Ishikawa (cell line): Measurements from ENCODE around the gene RAB32.

Experiments used
- CEBPB ChIP-seq: IDR thresholded peaks from 2 replicates; pipeline ENCODE4 v1.6.1; 2012
- CREB1 ChIP-seq: IDR thresholded peaks from 2 replicates; pipeline ENCODE4 v1.6.1; 2012; ENCODE audit warnings: low read depth
- EGR1 ChIP-seq: IDR thresholded peaks from 2 replicates; pipeline ENCODE4 v1.6.1; 2012
- EP300 ChIP-seq: IDR thresholded peaks from 2 replicates; pipeline ENCODE4 v1.6.1; 2012; ENCODE audit warnings: borderline replicate concordance
- FOXM1 ChIP-seq: IDR thresholded peaks from 2 replicates; pipeline ENCODE4 v1.6.1; 2012; ENCODE audit warnings: low read depth, borderline replicate concordance
- MAX ChIP-seq: IDR thresholded peaks from 2 replicates; pipeline ENCODE4 v1.6.1; 2012
- NFIC ChIP-seq: IDR thresholded peaks from 2 replicates; pipeline ENCODE4 v1.6.1; 2012
- RAD21 ChIP-seq: IDR thresholded peaks from 2 replicates; pipeline ENCODE4 v1.6.1; 2012; ENCODE audit warnings: low read depth
- REST ChIP-seq: IDR thresholded peaks from 2 replicates; pipeline ENCODE4 v1.6.1; 2012; ENCODE audit warnings: low read depth, mild to moderate bottlenecking
- TCF12 ChIP-seq: IDR thresholded peaks from 2 replicates; pipeline ENCODE4 v1.6.1; 2012; ENCODE audit warnings: low read depth
- TEAD4 ChIP-seq: IDR thresholded peaks from 2 replicates; pipeline ENCODE4 v1.6.1; 2012
- YY1 ChIP-seq: IDR thresholded peaks from 2 replicates; pipeline ENCODE4 v1.6.1; 2012; ENCODE audit warnings: low read depth
- ZBTB7A ChIP-seq: IDR thresholded peaks from 2 replicates; pipeline ENCODE4 v1.6.1; 2012; ENCODE audit warnings: low read depth

- TF ChIP-seq MAX (no peak), TCF12 (no peak), EP300 (no peak), YY1 (no peak), NFIC (no peak), TEAD4 (no peak), RAD21 (no peak), REST (no peak), EGR1 (no peak), ZBTB7A (no peak), CEBPB (no peak), FOXM1 (no peak), CREB1 (no peak)
These were observed 30.6 kb downstream of the RAB32 start for GRCh38 chr6:146574211-146574610.
